Panc1 (cell line): ENCODE results near the gene CWF19L2. TPM values are rescaled to one million over a fixed set of nuclear protein-coding genes. Genes with fewer than 3 reads are reported as not detected.
"Not testable (repeated sequence)": the region's sequence is repeated elsewhere in the genome, so short reads cannot be mapped to it uniquely, and the experiment has no call there.

ENCODE experiments used
- ATAC-seq: fragments of 200-7000 bp; cut with Tn5 transposase; 2 replicates; pipeline ENCODE4 v1.9.1; 2020; ENCODE audit warnings: mild to moderate bottlenecking, moderate library complexity
- BruUV-seq: library from RNA; stranded (reverse); fragments of 400-500 nt; replicated peaks from 2 replicates; lab custom pipeline; 2021; lab: Mats Ljungman, UMichigan
- CTCF ChIA-PET: fragments of 300-600 bp; sonication (Branson Sonifier 250); formaldehyde crosslinking; loops from one replicate; lab custom pipeline; 2022; ENCODE audit warnings: antibody characterized with exemption; lab: Charles Lee
- POLR2A ChIA-PET: fragments of 300-600 bp; sonication (Branson Sonifier 250); formaldehyde crosslinking; loops from one replicate; lab custom pipeline; 2022; ENCODE audit warnings: antibody characterized with exemption; lab: Charles Lee
- DNase-seq: peaks from one replicate; pipeline ENCODE4 v3.0.0-alpha.2; 2010; ENCODE audit warnings: low read depth, low spot score
- H3K27ac ChIP-seq: 2 replicates; pipeline ENCODE4 v1.5.1; 2011; ENCODE audit warnings: mild to moderate bottlenecking, low read length, inconsistent platforms
- H3K27me3 ChIP-seq: fragments of 200-500 bp; sonication (Bioruptor generic); 2 replicates; pipeline ENCODE4 v1.6.0; 2014; ENCODE audit warnings: low read length, inconsistent platforms; ENCODE audit not compliant: control insufficient read depth, insufficient read depth
- H3K36me3 ChIP-seq: fragments of 200-500 bp; sonication (Bioruptor generic); 2 replicates; pipeline ENCODE4 v1.5.1; 2014; ENCODE audit warnings: inconsistent platforms, mild to moderate bottlenecking, low read length, moderate library complexity; ENCODE audit not compliant: control insufficient read depth, insufficient read depth
- H3K4me1 ChIP-seq: 2 replicates; pipeline ENCODE4 v1.5.1; 2011; ENCODE audit warnings: inconsistent platforms, mild to moderate bottlenecking, low read length, moderate library complexity; ENCODE audit not compliant: control insufficient read depth, insufficient read depth
- H3K4me3 ChIP-seq, 2 experiments: 2 replicates each; pipeline ENCODE4 v1.5.1; 2011 to 2012; ENCODE audit warnings: low read depth in 2 of 2, low read length in 2 of 2, mild to moderate bottlenecking in 2 of 2, inconsistent platforms in 1 of 2, moderate library complexity in 1 of 2
- H3K9me3 ChIP-seq: fragments of 200-500 bp; sonication (Bioruptor generic); 2 replicates; pipeline ENCODE4 v1.5.1; 2014; ENCODE audit warnings: low read depth, mild to moderate bottlenecking, inconsistent platforms, low read length, moderate library complexity; ENCODE audit not compliant: control insufficient read depth, insufficient read depth
- CTCF ChIP-seq: fragments of 450-650 bp; IDR thresholded peaks from 2 replicates; pipeline ENCODE4 v1.5.1; 2017; ENCODE audit warnings: mild to moderate bottlenecking
- POLR2AphosphoS5 ChIP-seq: IDR thresholded peaks from 2 replicates; pipeline ENCODE4 v1.6.1; 2012; ENCODE audit warnings: mild to moderate bottlenecking, low read depth, low read length, moderate library complexity
- REST ChIP-seq, 2 experiments: IDR thresholded peaks; 2 replicates each; pipeline ENCODE4 v1.6.1; 2011 to 2012; ENCODE audit warnings: low read depth in 2 of 2, control low read depth in 1 of 2, low read length in 1 of 2, mild to moderate bottlenecking in 1 of 2, moderate library complexity in 1 of 2; ENCODE audit not compliant: insufficient read depth in 1 of 2
- SIN3A ChIP-seq: IDR thresholded peaks from 2 replicates; pipeline ENCODE4 v1.6.1; 2012; ENCODE audit warnings: low read depth, mild to moderate bottlenecking, low read length, moderate library complexity, borderline replicate concordance; ENCODE audit not compliant: insufficient read depth
- TCF7L2 ChIP-seq: IDR thresholded peaks from 2 replicates; pipeline ENCODE4 v1.6.1; 2011; ENCODE audit warnings: mild to moderate bottlenecking, low read depth, low read length, inconsistent platforms
- in situ Hi-C: cut with HindIII; loops from 2 replicates; pipeline ENCODE4 v1.10.0; 2016; ENCODE audit warnings: low sequenced_read_pairs, low pct_unique_long_range_greater_than_20kb
- intact Hi-C: fragments of 100-400 bp; cut with micrococcal nuclease; formaldehyde crosslinking; loops from one replicate; pipeline ENCODE4 v1.10.0; 2022; ENCODE audit not compliant: unreplicated experiment
- total RNA-seq: library from RNA; stranded (reverse); gene quantifications from one replicate; pipeline ENCODE4 v1.2.1, GENCODE V29; 2021; ENCODE audit not compliant: unreplicated experiment

Gene CWF19L2
- total RNA-seq, 1 experiment from 2014 or later: 11.1 TPM

- in situ Hi-C loops: no loop called here
- DNase-seq: no peak
- no peak for TF ChIP-seq REST (IDR thresholded peaks at IDR 0.05; ENCODE audit: insufficient read depth in 1 of 2, low read depth in 2 of 2, low read length in 1 of 2)
- TF ChIP-seq POLR2AphosphoS5: no peak
- no peak for TF ChIP-seq CTCF
- TF ChIP-seq TCF7L2: no peak
- no peak for TF ChIP-seq SIN3A
- BruUV-seq: no TSS peak
- ChIA-PET POLR2A (no interaction called here), CTCF (no interaction called here)
- Histone ChIP-seq H3K27me3 (peaks cover 12% of the 10 kb centered on the region), H3K4me3 (no peak overlapping the region), H3K27ac (no peak overlapping the region), H3K4me1 (no peaks in the 10 kb centered on the region), H3K36me3 (no peaks in the 10 kb centered on the region), H3K9me3 (no peaks in the 10 kb centered on the region)
- intact Hi-C loops: no loop called here
- ATAC-seq: no peak
These were observed 10.1 kb upstream of the CWF19L2 start for GRCh38 chr11:107467696-107468095.

GRCh38 chr11:107466275-107466866, 8.7 kb upstream of the CWF19L2 start:
- DNase-seq, ATAC-seq, intact Hi-C loops, H3K27ac ChIP-seq, BruUV-seq, H3K9me3 ChIP-seq, H3K4me1 ChIP-seq, in situ Hi-C loops, CTCF ChIA-PET, H3K36me3 ChIP-seq, H3K4me3 ChIP-seq, POLR2A ChIA-PET: not testable (repeated sequence)
- H3K27me3 ChIP-seq: peaks cover 12% of the 10 kb centered on the region

- Histone ChIP-seq H3K4me1 (peaks cover 14% of the 10 kb centered on the region; the same call in 1 of the 2 replicates), H3K27ac (peak overlapping the region; percentile 90), H3K27me3 (no peaks in the 10 kb centered on the region), H3K9me3 (no peaks in the 10 kb centered on the region), H3K4me3 (peak overlapping the region; percentile 72 to 100), H3K36me3 (peaks cover 7% of the 10 kb centered on the region; the same call in 1 of the 2 replicates)
- DNase-seq (peak; percentile 12), ATAC-seq (peak; percentile 56)
- ChIA-PET CTCF (no interaction called here), POLR2A (interaction anchor here (0.6 kb wide), 1 partner anchor 17 kb away, joined by 3 read pairs; no protein-coding TSS in a partner anchor)
- in situ Hi-C loops (no loop called here), intact Hi-C loops (no loop called here)
- BruUV-seq: TSS peak; percentile 90
- TF ChIP-seq POLR2AphosphoS5 (no peak), TCF7L2 (no peak), CTCF (no peak), REST (IDR thresholded peaks at IDR 0.05; ENCODE audit: insufficient read depth in 1 of 2, low read depth in 2 of 2, low read length in 1 of 2) (no peak), SIN3A (no peak)
These were observed 444 bp downstream of the CWF19L2 start for GRCh38 chr11:107457205-107457557.
